HL-60 (cell line): ENCODE results near the gene MS4A7.

Experiments used
- CTCF ChIP-seq: IDR thresholded peaks from one replicate; pipeline ENCODE4 v1.5.1; 2011; ENCODE audit warnings: low read length, control low read depth, inconsistent platforms; ENCODE audit not compliant: insufficient read depth
- GABPA ChIP-seq: IDR thresholded peaks from 2 replicates; pipeline ENCODE4 v1.6.1; 2012; ENCODE audit warnings: low read depth
- POLR2AphosphoS5 ChIP-seq: IDR thresholded peaks from 2 replicates; pipeline ENCODE4 v1.6.1; 2012; ENCODE audit warnings: low read depth
- REST ChIP-seq: IDR thresholded peaks from 2 replicates; pipeline ENCODE4 v1.6.1; 2012; ENCODE audit warnings: low read depth; ENCODE audit not compliant: insufficient replicate concordance
- SPI1 ChIP-seq: IDR thresholded peaks from 2 replicates; pipeline ENCODE4 v1.6.1; 2012; ENCODE audit warnings: low read depth, mild to moderate bottlenecking, borderline replicate concordance

DNA sequence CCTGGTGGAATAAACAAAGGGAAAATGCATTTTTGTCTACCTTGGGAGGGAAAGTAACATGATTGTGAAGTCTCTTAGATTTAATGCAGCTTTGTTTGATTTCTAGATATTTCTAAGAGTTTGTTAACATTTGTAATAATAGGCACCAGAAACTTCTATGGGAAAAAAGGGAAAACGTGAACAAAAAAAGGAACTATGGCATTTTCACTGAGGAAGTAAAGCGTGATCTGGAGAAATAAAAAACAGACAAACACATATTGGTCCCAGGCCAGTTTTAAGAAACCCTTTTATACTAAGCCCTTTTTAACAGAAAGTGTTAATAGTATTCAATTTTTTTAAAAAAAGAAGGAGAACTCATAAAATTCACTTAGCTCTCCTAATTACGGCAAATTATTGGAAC, 6.9 kb upstream of the MS4A7 start:
- no peak for TF ChIP-seq REST
- no peak for TF ChIP-seq POLR2AphosphoS5
- no peak for TF ChIP-seq CTCF
- TF ChIP-seq SPI1: no peak
- no peak for TF ChIP-seq GABPA
